Neural cell (in vitro differentiated cells): ENCODE measurements around the gene ZFYVE19. TPM values are rescaled to one million over a fixed set of nuclear protein-coding genes. Genes with fewer than 3 reads are reported as not detected.
A peak's percentile ranks its signal among the peaks of the same experiment; 100 is the strongest.

Experiments used
- H2AFZ ChIP-seq: fragments of 200-600, 300-800 bp; sonication (generic), shearing (Covaris generic); 2 replicates; pipeline ENCODE4 v1.6.0; 2014; ENCODE audit warnings: low read depth, mild to moderate bottlenecking, antibody characterized with exemption, low read length, moderate library complexity
- H3F3A ChIP-seq: fragments of 200-600 bp; shearing (Covaris generic); 2 replicates; pipeline ENCODE4 v1.6.1; 2016; ENCODE audit warnings: mild to moderate bottlenecking, moderate library complexity, mixed read lengths, antibody characterized with exemption, low read length; ENCODE audit not compliant: insufficient read depth, poor library complexity, severe bottlenecking
- H3K27ac ChIP-seq: fragments of 200-600, 300-800 bp; sonication (generic), shearing (Covaris generic); 2 replicates; pipeline ENCODE4 v1.5.1; 2014; ENCODE audit warnings: mild to moderate bottlenecking, low read length, moderate library complexity
- H3K27me3 ChIP-seq: fragments of 300-800, 200-600 bp; sonication (generic), shearing (Covaris generic); 2 replicates; pipeline ENCODE4 v1.6.0; 2014; ENCODE audit warnings: mild to moderate bottlenecking, low read depth, low read length, moderate library complexity; ENCODE audit not compliant: insufficient read depth
- H3K36me3 ChIP-seq: fragments of 300-800, 200-600 bp; sonication (generic), shearing (Covaris generic); 2 replicates; pipeline ENCODE4 v1.5.1; 2014; ENCODE audit warnings: mild to moderate bottlenecking, antibody characterized with exemption, low read length, moderate library complexity; ENCODE audit not compliant: insufficient read depth
- H3K4me2 ChIP-seq: fragments of 300-800, 200-600 bp; sonication (generic), shearing (Covaris generic); 2 replicates; pipeline ENCODE4 v1.6.0; 2014; ENCODE audit warnings: mild to moderate bottlenecking, low read length
- H3K4me3 ChIP-seq: fragments of 300-800, 200-600 bp; sonication (generic), shearing (Covaris generic); 2 replicates; pipeline ENCODE4 v1.5.1; 2014; ENCODE audit warnings: mild to moderate bottlenecking, low read length, moderate library complexity
- H3K79me2 ChIP-seq: fragments of 200-600 bp; shearing (Covaris generic); replicated peaks from 2 replicates; pipeline ENCODE4 v1.6.0; 2014; ENCODE audit warnings: mild to moderate bottlenecking, low read length, moderate library complexity; ENCODE audit not compliant: insufficient read depth
- H3K9ac ChIP-seq: fragments of 300-800, 200-600 bp; sonication (generic), shearing (Covaris generic); 2 replicates; pipeline ENCODE4 v1.6.1; 2016; ENCODE audit warnings: mild to moderate bottlenecking, low read length, mixed read lengths
- H3K9me2 ChIP-seq: fragments of 200-600 bp; shearing (Covaris generic); 2 replicates; pipeline ENCODE4 v1.6.1; 2016; ENCODE audit warnings: mild to moderate bottlenecking, low read length, mixed read lengths; ENCODE audit not compliant: insufficient read depth
- H3K9me3 ChIP-seq: fragments of 200-600, 300-800 bp; sonication (generic), shearing (Covaris generic); 2 replicates; pipeline ENCODE4 v1.6.1; 2016; ENCODE audit warnings: mild to moderate bottlenecking, mixed run types, low read length, moderate library complexity, mixed read lengths
- H4K20me1 ChIP-seq: fragments of 200-600 bp; shearing (Covaris generic); 2 replicates; pipeline ENCODE4 v1.6.1; 2016; ENCODE audit warnings: mild to moderate bottlenecking, mixed run types; ENCODE audit not compliant: insufficient read depth
- EP300 ChIP-seq: fragments of 450-650 bp; conservative IDR thresholded peaks from 2 replicates; pipeline ENCODE4 v1.6.1; 2014; ENCODE audit warnings: antibody characterized with exemption, mild to moderate bottlenecking, moderate library complexity; ENCODE audit not compliant: poor library complexity, severe bottlenecking
- EZH2 ChIP-seq: fragments of 200-600, 300-800 bp; shearing (Covaris generic), sonication (generic); IDR thresholded peaks from 2 replicates; pipeline ENCODE4 v1.6.1; 2014; ENCODE audit warnings: antibody characterized with exemption, low read length, borderline replicate concordance, mild to moderate bottlenecking; ENCODE audit not compliant: insufficient read depth, poor library complexity, severe bottlenecking
- MXI1 ChIP-seq: fragments of 450-650 bp; conservative IDR thresholded peaks from 2 replicates; pipeline ENCODE4 v1.6.1; 2014; ENCODE audit warnings: antibody characterized with exemption, mild to moderate bottlenecking; ENCODE audit not compliant: poor library complexity, severe bottlenecking
- POLR2AphosphoS5 ChIP-seq: IDR thresholded peaks from 2 replicates; pipeline ENCODE4 v1.6.1; 2012
- RAD21 ChIP-seq: fragments of 450-650 bp; conservative IDR thresholded peaks from 2 replicates; pipeline ENCODE4 v1.6.1; 2014; ENCODE audit warnings: antibody characterized with exemption, mild to moderate bottlenecking, moderate library complexity
- REST ChIP-seq: IDR thresholded peaks from 2 replicates; pipeline ENCODE4 v1.6.1; 2012; ENCODE audit warnings: borderline replicate concordance
- SMC3 ChIP-seq: fragments of 450-650 bp; conservative IDR thresholded peaks from 2 replicates; pipeline ENCODE4 v1.6.1; 2014; ENCODE audit warnings: antibody characterized with exemption, mild to moderate bottlenecking, moderate library complexity; ENCODE audit not compliant: poor library complexity
- TAF1 ChIP-seq: IDR thresholded peaks from 2 replicates; pipeline ENCODE4 v1.6.1; 2012; ENCODE audit warnings: low read depth
- polyA plus RNA-seq: library from polyadenylated mRNA; depleted of rRNA; stranded (reverse); fragments of >200 nt; gene quantifications from 2 replicates; pipeline ENCODE4 v1.2.3, GENCODE V29; 2014
- TF ChIP-seq, protein P1 (sequence below): fragments of 450-650 bp; IDR thresholded peaks from 2 replicates; pipeline ENCODE4 v1.5.1; 2014; ENCODE audit warnings: antibody characterized with exemption, mild to moderate bottlenecking, moderate library complexity; ENCODE audit not compliant: poor library complexity, severe bottlenecking

Gene ZFYVE19
- polyA plus RNA-seq, 1 donor from 2014 or later, result 48.2 TPM

- H4K20me1 ChIP-seq, result no peaks in the 10 kb centered on the region
- H3K9me2 ChIP-seq, result no peaks in the 10 kb centered on the region
- TF ChIP-seq MXI1, result no peak
- TF ChIP-seq SMC3, result peak; percentile 56
- TF ChIP-seq, protein P1, sequence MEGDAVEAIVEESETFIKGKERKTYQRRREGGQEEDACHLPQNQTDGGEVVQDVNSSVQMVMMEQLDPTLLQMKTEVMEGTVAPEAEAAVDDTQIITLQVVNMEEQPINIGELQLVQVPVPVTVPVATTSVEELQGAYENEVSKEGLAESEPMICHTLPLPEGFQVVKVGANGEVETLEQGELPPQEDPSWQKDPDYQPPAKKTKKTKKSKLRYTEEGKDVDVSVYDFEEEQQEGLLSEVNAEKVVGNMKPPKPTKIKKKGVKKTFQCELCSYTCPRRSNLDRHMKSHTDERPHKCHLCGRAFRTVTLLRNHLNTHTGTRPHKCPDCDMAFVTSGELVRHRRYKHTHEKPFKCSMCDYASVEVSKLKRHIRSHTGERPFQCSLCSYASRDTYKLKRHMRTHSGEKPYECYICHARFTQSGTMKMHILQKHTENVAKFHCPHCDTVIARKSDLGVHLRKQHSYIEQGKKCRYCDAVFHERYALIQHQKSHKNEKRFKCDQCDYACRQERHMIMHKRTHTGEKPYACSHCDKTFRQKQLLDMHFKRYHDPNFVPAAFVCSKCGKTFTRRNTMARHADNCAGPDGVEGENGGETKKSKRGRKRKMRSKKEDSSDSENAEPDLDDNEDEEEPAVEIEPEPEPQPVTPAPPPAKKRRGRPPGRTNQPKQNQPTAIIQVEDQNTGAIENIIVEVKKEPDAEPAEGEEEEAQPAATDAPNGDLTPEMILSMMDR, result peak; percentile 61
- no peak for TF ChIP-seq TAF1
- TF ChIP-seq EP300, result no peak
- TF ChIP-seq EZH2, result no peak
- TF ChIP-seq REST, result no peak
- no peak for TF ChIP-seq POLR2AphosphoS5
- TF ChIP-seq RAD21, result peak; percentile 60
- no peaks in the 10 kb centered on the region for H3K9me3 ChIP-seq
- H3K27me3 ChIP-seq, result no peaks in the 10 kb centered on the region
- no peak overlapping the region for H2AFZ ChIP-seq
- no peaks in the 10 kb centered on the region for H3K79me2 ChIP-seq
- H3K27ac ChIP-seq, result no peak overlapping the region
- H3K4me3 ChIP-seq, result no peak overlapping the region
- H3K9ac ChIP-seq, result no peak overlapping the region
- H3F3A ChIP-seq, result no peaks in the 10 kb centered on the region
- no peak overlapping the region for H3K4me2 ChIP-seq
- H3K36me3 ChIP-seq, result no peaks in the 10 kb centered on the region
These were observed 24.2 kb upstream of the ZFYVE19 start for GRCh38 chr15:40782609-40783227.

- Histone ChIP-seq H3K4me3 (no peak overlapping the region), H4K20me1 (no peaks in the 10 kb centered on the region), H3F3A (no peaks in the 10 kb centered on the region), H3K36me3 (no peaks in the 10 kb centered on the region), H3K79me2 (no peaks in the 10 kb centered on the region), H3K9me3 (no peaks in the 10 kb centered on the region), H3K27ac (no peak overlapping the region), H2AFZ (no peak overlapping the region), H3K4me2 (no peak overlapping the region), H3K9me2 (no peaks in the 10 kb centered on the region), H3K9ac (no peak overlapping the region), H3K27me3 (no peaks in the 10 kb centered on the region)
- no peak for TF ChIP-seq RAD21
- TF ChIP-seq EZH2, result no peak
- TF ChIP-seq REST, result no peak
- TF ChIP-seq, protein P1, result no peak
- no peak for TF ChIP-seq EP300
- TF ChIP-seq SMC3, result no peak
- TF ChIP-seq POLR2AphosphoS5, result no peak
- no peak for TF ChIP-seq MXI1
- no peak for TF ChIP-seq TAF1
These were observed 21.7 kb upstream of the ZFYVE19 start for GRCh38 chr15:40785164-40785563.
